Activated CD8-positive, alpha-beta memory T cell treated with anti-CD3 and anti-CD28 coated beads for 4 hours (primary cell): ENCODE results near the gene OR6Y1.

Experiments used
- DNase-seq, 2 donors: peaks; one replicate each; pipeline ENCODE4 v3.0.0-alpha.2; 2020; ENCODE audit warnings: low read depth in 2 of 2

Gene OR6Y1

GRCh38 chr1:158506369-158506987 lies 47.7 kb downstream of the OR6Y1 start:
- DNase-seq = peak in 1 of 2 donors; percentile 2

- no peak for DNase-seq
Measured at GRCh38 chr1:158496374-158496773, 57.8 kb downstream of the OR6Y1 start.

GRCh38 chr1:158494796-158495195 lies 59.4 kb downstream of the OR6Y1 start:
- DNase-seq = no peak
